AG04450 (cell line): ENCODE results near the gene LGALS14. TPM values are rescaled to one million over a fixed set of nuclear protein-coding genes. Genes with fewer than 3 reads are reported as not detected.

Source experiments
- CTCF ChIA-PET: fragments of 300-600, 350-600 bp; formaldehyde crosslinking; extraction: SDS; loops from one replicate; lab custom pipeline; 2022; ENCODE audit warnings: antibody characterized with exemption, inconsistent platforms; lab: Charles Lee
- POLR2A ChIA-PET: fragments of 350-600 bp; formaldehyde crosslinking; extraction: SDS; loops from one replicate; lab custom pipeline; 2021; ENCODE audit warnings: antibody characterized with exemption, inconsistent platforms; lab: Yijun Ruan, JAX
- DNase-seq: peaks from one replicate; pipeline ENCODE4 v3.0.0-alpha.2; 2011; ENCODE audit warnings: low read depth, low spot score
- H3K27ac ChIP-seq: one replicate; pipeline ENCODE4 v1.5.1; 2012; ENCODE audit warnings: low read depth, low read length, control low read depth
- H3K27me3 ChIP-seq: one replicate; pipeline ENCODE4 v1.6.0; 2012; ENCODE audit warnings: low read length; ENCODE audit not compliant: control insufficient read depth, insufficient read depth
- H3K4me3 ChIP-seq: 2 replicates; pipeline ENCODE4 v1.5.1; 2011; ENCODE audit warnings: mild to moderate bottlenecking, low read depth, low read length, control low read depth
- H3K9me3 ChIP-seq: 2 replicates; pipeline ENCODE4 v1.5.1; 2012; ENCODE audit warnings: low read length; ENCODE audit not compliant: control insufficient read depth, insufficient read depth
- polyA plus RNA-seq: library from polyadenylated mRNA; depleted of rRNA; stranded (reverse); fragments of >200 nt; gene quantifications from 2 replicates; pipeline ENCODE4 v1.2.3, GENCODE V29; 2011; rRNA removed
- small RNA-seq: library from RNA; depleted of rRNA; stranded (forward); fragments of <200 nt; gene quantifications from one replicate; pipeline ENCODE3, GENCODE V24; 2012; ENCODE audit warnings: low read depth; ENCODE audit not compliant: insufficient read length
- TF ChIP-seq, protein P1 (sequence below): IDR thresholded peaks from 2 replicates; pipeline ENCODE4 v1.5.1; 2011; ENCODE audit warnings: low read depth, low read length, control low read depth, inconsistent platforms

The LGALS14 gene
- polyA plus RNA-seq, 1 experiment: not detected

DNA sequence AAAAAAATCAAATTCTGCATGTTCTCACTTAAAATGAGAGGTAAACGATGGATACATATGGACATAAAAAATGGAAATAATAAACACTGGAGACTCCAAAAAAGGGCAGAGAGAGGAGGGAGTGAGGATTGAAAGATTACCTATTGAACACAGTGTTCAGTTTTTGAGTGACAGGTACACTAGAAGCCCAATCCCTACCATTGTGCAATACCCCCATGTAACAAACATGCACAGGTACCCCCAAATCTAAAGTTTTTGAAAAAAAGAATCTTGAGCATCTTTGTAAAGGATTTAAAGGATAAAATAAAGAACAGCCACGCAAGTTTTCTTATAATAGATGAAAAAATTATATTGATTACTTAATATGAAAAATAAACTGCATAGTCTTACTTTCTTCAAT, 50.3 kb downstream of the LGALS14 start:
- Histone ChIP-seq H3K27ac (no peak overlapping the region), H3K9me3 (no peaks in the 10 kb centered on the region), H3K4me3 (no peak overlapping the region), H3K27me3 (no peaks in the 10 kb centered on the region)
- POLR2A ChIA-PET: no interaction called here
- CTCF ChIA-PET: no interaction called here
- DNase-seq: no peak
- TF ChIP-seq, protein P1, sequence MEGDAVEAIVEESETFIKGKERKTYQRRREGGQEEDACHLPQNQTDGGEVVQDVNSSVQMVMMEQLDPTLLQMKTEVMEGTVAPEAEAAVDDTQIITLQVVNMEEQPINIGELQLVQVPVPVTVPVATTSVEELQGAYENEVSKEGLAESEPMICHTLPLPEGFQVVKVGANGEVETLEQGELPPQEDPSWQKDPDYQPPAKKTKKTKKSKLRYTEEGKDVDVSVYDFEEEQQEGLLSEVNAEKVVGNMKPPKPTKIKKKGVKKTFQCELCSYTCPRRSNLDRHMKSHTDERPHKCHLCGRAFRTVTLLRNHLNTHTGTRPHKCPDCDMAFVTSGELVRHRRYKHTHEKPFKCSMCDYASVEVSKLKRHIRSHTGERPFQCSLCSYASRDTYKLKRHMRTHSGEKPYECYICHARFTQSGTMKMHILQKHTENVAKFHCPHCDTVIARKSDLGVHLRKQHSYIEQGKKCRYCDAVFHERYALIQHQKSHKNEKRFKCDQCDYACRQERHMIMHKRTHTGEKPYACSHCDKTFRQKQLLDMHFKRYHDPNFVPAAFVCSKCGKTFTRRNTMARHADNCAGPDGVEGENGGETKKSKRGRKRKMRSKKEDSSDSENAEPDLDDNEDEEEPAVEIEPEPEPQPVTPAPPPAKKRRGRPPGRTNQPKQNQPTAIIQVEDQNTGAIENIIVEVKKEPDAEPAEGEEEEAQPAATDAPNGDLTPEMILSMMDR: no peak

DNA sequence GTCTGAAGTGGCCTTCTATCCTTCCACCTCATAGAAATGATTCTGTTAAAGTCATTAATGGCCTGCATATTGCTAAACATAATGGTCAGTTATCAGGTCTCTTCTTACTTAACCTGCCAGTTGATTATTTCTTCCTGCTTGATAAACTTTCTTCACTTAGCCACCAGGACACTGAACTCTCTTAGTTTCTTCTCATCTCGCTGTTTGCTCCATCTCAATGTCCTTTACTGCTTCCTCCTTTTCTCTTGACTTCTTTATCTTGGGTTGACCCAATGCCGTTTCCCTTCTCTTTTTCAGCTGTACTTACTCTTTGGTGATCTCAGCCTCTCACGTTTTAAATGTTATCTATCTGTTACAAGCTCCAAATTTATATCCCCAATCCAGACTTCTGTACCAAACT, 50.7 kb downstream of the LGALS14 start:
- CTCF ChIA-PET: no interaction called here
- no peak overlapping the region for H3K4me3 ChIP-seq
- POLR2A ChIA-PET: no interaction called here

More for the DNA sequence above, 50.7 kb downstream of the LGALS14 start:
- TF ChIP-seq, protein P1: no peak
- no peaks in the 10 kb centered on the region for H3K27me3 ChIP-seq
- H3K9me3 ChIP-seq: no peaks in the 10 kb centered on the region
- no peak for DNase-seq
- H3K27ac ChIP-seq: no peak overlapping the region

Small RNAs within 50 kb of the gene (small RNA-seq; reads per million reads assigned to genes)
- not detected for gene RPS29P27

Other genes with a start within 250 kb of the LGALS14 start
- gene TIMM50, start 223.6 kb upstream of the LGALS14 start, polyA plus RNA-seq: 58.9 and 75.0 TPM in 2 replicates
- 0.47 and 0.58 TPM in 2 replicates for gene DLL3, start 205.5 kb upstream of the LGALS14 start, polyA plus RNA-seq
- gene SELENOV, start 189.3 kb upstream of the LGALS14 start, polyA plus RNA-seq: not detected in 2 replicates
- gene EID2B, start 171.6 kb upstream of the LGALS14 start, polyA plus RNA-seq: 2.3 and 3.1 TPM in 2 replicates
- gene EID2, start 164.3 kb upstream of the LGALS14 start, polyA plus RNA-seq: 11.3 and 11.5 TPM in 2 replicates
- not detected in 2 replicates for gene LGALS13, start 102.0 kb upstream of the LGALS14 start, polyA plus RNA-seq
- gene LGALS16, start 48.6 kb upstream of the LGALS14 start, polyA plus RNA-seq: not detected in 2 replicates
- gene CLC, start 33.5 kb downstream of the LGALS14 start, polyA plus RNA-seq: not detected in 2 replicates
- gene LEUTX, start 74.4 kb downstream of the LGALS14 start, polyA plus RNA-seq: not detected in 2 replicates
- gene DYRK1B, start 129.7 kb downstream of the LGALS14 start, polyA plus RNA-seq: 7.2 and 9.2 TPM in 2 replicates
- 256 and 329 TPM in 2 replicates for gene FBL, start 141.9 kb downstream of the LGALS14 start, polyA plus RNA-seq
- 0.04 and 0.09 TPM in 2 replicates for gene FCGBP, start 230.2 kb downstream of the LGALS14 start, polyA plus RNA-seq